Heart left ventricle (tissue), 16 donors: ENCODE measurements around the gene CARS2. TPM values are rescaled to one million over a fixed set of nuclear protein-coding genes. Genes with fewer than 3 reads are reported as not detected.
A peak's percentile ranks its signal among the peaks of the same experiment; 100 is the strongest.

Experiments
- ATAC-seq, 4 donors: fragments of 200-7000 bp; cut with Tn5 transposase; one replicate each; pipeline ENCODE4 v1.9.1; 2020 to 2022; ENCODE audit warnings: moderate library complexity in 4 of 4, mild to moderate bottlenecking in 3 of 4, moderate number of reproducible peaks in 1 of 4
- DNase-seq, 5 donors: peaks; one replicate each; pipeline ENCODE4 v3.0.0-alpha.2; 2020
- H3K27ac ChIP-seq, 12 donors: fragments of 200-600 bp; sonication (generic) in 4 of 12; one replicate each; pipeline versions ENCODE4 v1.5.0 to v1.8.0; 2016 to 2022; ENCODE audit warnings: mild to moderate bottlenecking in 2 of 12
- H3K27me3 ChIP-seq, 9 donors: fragments of 200-600 bp; sonication (generic) in 2 of 9; one replicate each; pipeline versions ENCODE4 v1.5.1 to v1.8.0; 2016 to 2022; ENCODE audit warnings: mild to moderate bottlenecking in 3 of 9
- H3K36me3 ChIP-seq, 9 donors: fragments of 200-600 bp; sonication (generic) in 2 of 9; one replicate each; pipeline versions ENCODE4 v1.5.0 to v1.8.0; 2018 to 2022; ENCODE audit warnings: mild to moderate bottlenecking in 2 of 9
- H3K4me1 ChIP-seq, 12 donors: fragments of 200-600 bp; sonication (generic) in 4 of 12; one replicate each; pipeline versions ENCODE4 v1.5.0 to v1.8.0; 2016 to 2022; ENCODE audit warnings: mild to moderate bottlenecking in 3 of 12
- H3K4me3 ChIP-seq, 12 donors: fragments of 200-600 bp; sonication (generic) in 4 of 12; one replicate each; pipeline versions ENCODE4 v1.5.0 to v1.8.0; 2017 to 2022; ENCODE audit warnings: mild to moderate bottlenecking in 9 of 12, moderate library complexity in 4 of 12
- H3K9me3 ChIP-seq, 12 donors: fragments of 200-600 bp; sonication (generic) in 4 of 12; one replicate each; pipeline versions ENCODE4 v1.5.0 to v1.8.0; 2016 to 2022; ENCODE audit warnings: mild to moderate bottlenecking in 1 of 12
- POLR2A ChIP-seq, 2 donors: fragments of 450-650 bp; IDR thresholded peaks; one replicate each; pipeline ENCODE4 v1.6.1; 2017; ENCODE audit warnings: antibody characterized with exemption in 2 of 2, mild to moderate bottlenecking in 2 of 2, moderate library complexity in 2 of 2
- WGBS, 4 donors: extraction: QIAGEN DNeasy Blood & Tissue Kit in 2 of 4; methylation state at CpG; one replicate each; pipeline versions ENCODE4 v1.1.5 to v1.1.7; 2013 to 2018; 5-methylcytosine and 5-hydroxymethylcytosine counted together
- intact Hi-C, 10 donors: fragments of 100-400 bp; cut with DNase I; formaldehyde crosslinking; loops; one replicate each; pipeline versions ENCODE4 v1.11.1 to v1.14.2; 2022
- polyA plus RNA-seq, 2 donors: library from polyadenylated mRNA; stranded (reverse); fragments of 200-250 nt; gene quantifications; one replicate each; pipeline ENCODE4 v1.2.3, GENCODE V29; 2013
- total RNA-seq, 9 donors: library from RNA; depleted of rRNA in 2 of 9; stranded (reverse); fragments of >200 nt in 2 of 9; fragmentation: NEBNext Ultra II Directional in 3 of 9; extraction: Animal tissue kit (Norgen Biotek cat#: 25700) in 3 of 9; gene quantifications; one replicate each; pipeline versions ENCODE4 v1.1.0 to v1.2.4, GENCODE V29; 2016 to 2023
- TF ChIP-seq, protein P1 (sequence below), 12 donors: fragments of 200-600 bp; sonication (generic) in 4 of 12; IDR thresholded peaks; one replicate each; pipeline versions ENCODE4 v1.5.0 to v1.8.0; 2018 to 2022; ENCODE audit warnings: antibody characterized with exemption in 12 of 12, mild to moderate bottlenecking in 5 of 12
- donor health status: ischemic (EF 13 %, LVEDD 7.1; RV severe dilation, severe dysfunction).
- donor health status: healthy with polysubstance abuse.
- donor health status: DM: no; HTN: yes; CAD: no.
- donor health status: DM: no; HTN: no; CAD: no.
- donor health status: ischemic (EF 25% LVEDD 6.9; RV normal size, moderate dysfunction).
- donor health status: ischemic (EF 25% LVEDD 5.7; RV mildly dilated, moderate dysfunction).
- donor health status: healthy.
- donor health status: DM: yes; HTN: yes; CAD: no.
- donor health status: ischemic (EF 35%, LVEDD 5.7; RV mildly dilated, moderate dysfunction).
- donor health status: nonischemic (EF 11% LVEDD 7.7; RV severe dilation, severe dysfunction).
- donor health status: DM: yes; HTN: yes; CAD: no.
- donor health status: PGD.
- donor health status: ischemic (EF 29% LVEDD 5.4; RV normal size, mild dysfunction).
- donor health status: nonischemic (EF 23%, LVEDD 6.1; RV moderate dilation, normal function).

The CARS2 gene
- total and polyA plus RNA-seq, 11 donors, result 35.4 to 78.5 (median 44.3) TPM

DNA sequence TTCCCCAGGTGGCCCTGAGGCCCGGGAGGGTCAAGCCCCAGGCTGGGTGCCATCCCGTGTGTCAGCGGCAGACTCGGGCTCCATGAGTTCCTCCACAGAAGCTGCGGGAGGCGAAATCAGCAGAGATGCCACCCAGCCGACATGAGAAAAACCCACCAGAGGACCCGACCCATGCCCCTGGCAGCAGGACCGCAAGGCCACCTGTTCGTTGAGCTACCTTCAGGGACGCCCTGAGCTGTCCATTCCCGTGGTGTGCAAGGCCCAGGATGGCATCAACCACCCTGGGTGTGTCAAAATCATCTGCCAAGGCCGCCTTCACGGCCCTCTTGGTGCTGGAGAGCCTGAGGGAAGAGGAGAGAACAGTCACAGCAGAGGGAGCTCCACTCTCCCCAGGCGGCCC lies 60.2 kb downstream of the CARS2 start:
- TF ChIP-seq POLR2A (IDR thresholded peaks at IDR 0.05), result no peak
- TF ChIP-seq, protein P1, sequence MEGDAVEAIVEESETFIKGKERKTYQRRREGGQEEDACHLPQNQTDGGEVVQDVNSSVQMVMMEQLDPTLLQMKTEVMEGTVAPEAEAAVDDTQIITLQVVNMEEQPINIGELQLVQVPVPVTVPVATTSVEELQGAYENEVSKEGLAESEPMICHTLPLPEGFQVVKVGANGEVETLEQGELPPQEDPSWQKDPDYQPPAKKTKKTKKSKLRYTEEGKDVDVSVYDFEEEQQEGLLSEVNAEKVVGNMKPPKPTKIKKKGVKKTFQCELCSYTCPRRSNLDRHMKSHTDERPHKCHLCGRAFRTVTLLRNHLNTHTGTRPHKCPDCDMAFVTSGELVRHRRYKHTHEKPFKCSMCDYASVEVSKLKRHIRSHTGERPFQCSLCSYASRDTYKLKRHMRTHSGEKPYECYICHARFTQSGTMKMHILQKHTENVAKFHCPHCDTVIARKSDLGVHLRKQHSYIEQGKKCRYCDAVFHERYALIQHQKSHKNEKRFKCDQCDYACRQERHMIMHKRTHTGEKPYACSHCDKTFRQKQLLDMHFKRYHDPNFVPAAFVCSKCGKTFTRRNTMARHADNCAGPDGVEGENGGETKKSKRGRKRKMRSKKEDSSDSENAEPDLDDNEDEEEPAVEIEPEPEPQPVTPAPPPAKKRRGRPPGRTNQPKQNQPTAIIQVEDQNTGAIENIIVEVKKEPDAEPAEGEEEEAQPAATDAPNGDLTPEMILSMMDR (IDR thresholded peaks at IDR 0.05), result no peak
- no peak for ATAC-seq
- intact Hi-C loops, result loop anchor here in 1 of 10 donors (2.0 kb wide), 1 partner anchor 53 kb away; no protein-coding TSS in a partner anchor
- Histone ChIP-seq H3K9me3 (no peaks in the 10 kb centered on the region), H3K27ac (peak overlapping the region in 1 of 12 donors; percentile 45), H3K27me3 (no peaks in the 10 kb centered on the region), H3K36me3 (peaks cover 0 to 75% (median 43%) of the 10 kb centered on the region in 9 donors), H3K4me1 (peaks cover 0 to 25% (median 11%) of the 10 kb centered on the region in 12 donors), H3K4me3 (no peak overlapping the region)
- DNase-seq, result no peak
- 87 to 97% (median 89%) methylated on average over 6 to 15 of the region's 15 CpGs for WGBS, 4 donors

DNA sequence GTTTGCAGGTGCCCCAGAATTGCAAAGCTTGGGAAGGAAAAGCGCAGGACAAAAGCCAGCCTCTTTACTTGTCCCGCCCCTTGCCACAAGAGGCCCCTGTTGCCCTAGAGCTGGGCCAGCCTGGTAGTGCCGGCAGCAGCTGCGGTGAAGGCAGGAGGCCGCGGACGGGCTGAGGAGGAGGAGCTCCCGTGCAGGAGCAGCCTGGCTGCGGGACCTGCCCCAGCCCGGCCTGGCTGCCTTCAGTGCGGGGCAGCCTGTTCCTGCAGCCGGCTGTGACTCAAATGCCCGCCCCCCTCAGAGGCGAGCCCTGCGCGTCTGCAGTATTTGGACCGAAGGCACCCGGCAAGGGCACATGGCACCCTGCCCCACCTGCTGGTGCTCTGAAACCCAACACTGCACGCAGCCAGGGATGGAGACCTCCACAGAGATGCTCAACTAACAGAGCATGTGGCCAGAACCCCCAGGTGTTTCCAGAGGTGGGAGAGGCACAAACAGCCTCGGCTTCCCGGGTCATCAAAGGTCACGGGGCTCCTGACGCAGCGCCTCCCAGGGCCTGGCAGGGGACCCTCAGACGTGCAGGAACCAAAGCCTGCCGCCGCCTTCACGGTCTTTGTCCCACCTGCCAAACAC lies 60.9 kb downstream of the CARS2 start:
- Histone ChIP-seq H3K36me3 (peaks cover 0 to 75% (median 46%) of the 10 kb centered on the region in 9 donors), H3K4me3 (no peak overlapping the region), H3K27ac (peak overlapping the region in 1 of 12 donors; percentile 51), H3K27me3 (no peaks in the 10 kb centered on the region), H3K9me3 (no peaks in the 10 kb centered on the region), H3K4me1 (peaks cover 0 to 33% (median 15%) of the 10 kb centered on the region in 12 donors)
- DNase-seq (peak; percentile 59 to 81 (median 70)), ATAC-seq (peak; percentile 35 to 77 (median 66))
- intact Hi-C loops, result loop anchor here in 1 of 10 donors (2.0 kb wide), 1 partner anchor 52 kb away; no protein-coding TSS in a partner anchor
- WGBS, 4 donors, result 30 to 50% (median 44%) methylated on average over 11 to 28 of the region's 28 CpGs
- TF ChIP-seq, protein P1 (IDR thresholded peaks at IDR 0.05), result peak in 8 of 12 donors; percentile 6 to 48 (median 24)
- no peak for TF ChIP-seq POLR2A (IDR thresholded peaks at IDR 0.05)

DNA sequence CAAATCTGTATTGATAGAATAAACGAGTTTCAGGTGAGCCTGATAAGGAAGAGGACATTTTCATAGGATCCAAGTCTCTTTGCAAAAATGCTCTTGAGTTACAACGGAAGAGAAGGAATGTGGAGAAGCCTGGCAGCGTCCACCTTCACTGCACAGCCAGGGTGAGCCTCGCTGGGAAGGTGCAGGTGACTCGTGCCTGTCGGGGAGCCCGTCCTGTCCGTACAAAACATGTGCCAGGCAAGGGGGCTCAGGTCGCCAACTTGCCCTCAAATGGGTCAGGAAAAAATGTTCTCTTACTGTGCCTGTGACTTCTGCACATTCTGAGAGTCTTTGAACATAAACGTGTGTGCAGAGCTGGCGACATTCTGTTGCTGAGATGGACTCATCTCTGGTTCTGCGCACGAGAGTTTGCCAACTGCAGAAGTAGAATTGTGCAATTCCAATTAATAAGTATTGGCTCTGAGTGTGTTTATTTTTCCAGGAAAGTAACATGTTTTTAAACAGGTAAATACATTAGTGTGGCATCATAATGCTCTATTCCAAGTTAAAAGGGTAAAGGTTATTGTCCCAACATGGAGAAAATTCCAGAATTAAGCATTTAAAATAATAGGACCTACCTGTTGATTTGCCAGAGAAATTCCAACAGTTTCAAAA lies 62.0 kb downstream of the CARS2 start:
- H3K27me3 ChIP-seq, result no peaks in the 10 kb centered on the region
- intact Hi-C loops, result loop anchor here in 1 of 10 donors (2.0 kb wide), 1 partner anchor 51 kb away; no protein-coding TSS in a partner anchor
- peak overlapping the region in 1 of 12 donors; percentile 51 for H3K27ac ChIP-seq
- ATAC-seq (no peak), DNase-seq (no peak)
- 73 to 88% (median 84%) methylated on average over 13 of the region's 13 CpGs for WGBS, 4 donors
- H3K4me1 ChIP-seq, result peaks cover 0 to 33% (median 15%) of the 10 kb centered on the region in 12 donors
- no peak overlapping the region for H3K4me3 ChIP-seq
- H3K9me3 ChIP-seq, result no peaks in the 10 kb centered on the region
- no peak for TF ChIP-seq POLR2A (IDR thresholded peaks at IDR 0.05)
- TF ChIP-seq, protein P1 (IDR thresholded peaks at IDR 0.05), result no peak
- peaks cover 0 to 76% (median 51%) of the 10 kb centered on the region in 9 donors for H3K36me3 ChIP-seq

DNA sequence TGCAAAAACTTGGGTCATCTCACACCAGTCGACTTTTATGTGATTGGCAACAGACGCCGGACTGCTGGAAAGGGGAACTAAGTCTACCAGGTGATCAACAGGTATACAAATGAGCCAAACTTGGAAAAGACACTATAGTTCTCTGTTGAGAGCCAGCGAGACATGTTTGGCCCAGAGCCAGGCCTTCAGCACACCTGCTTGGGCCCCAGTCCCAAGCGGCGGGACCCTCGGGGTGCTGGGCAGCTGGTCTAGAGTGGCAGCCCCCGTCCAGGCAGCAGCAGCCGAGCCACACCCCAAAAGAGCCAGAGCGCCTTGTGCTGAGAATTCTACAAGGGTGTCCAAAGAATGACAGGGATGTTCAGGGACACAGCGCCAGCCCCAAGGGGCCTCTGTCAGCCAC lies 62.6 kb downstream of the CARS2 start:
- 71 to 89% (median 87%) methylated on average over 9 to 11 of the region's 11 CpGs for WGBS, 4 donors
- TF ChIP-seq, protein P1 (IDR thresholded peaks at IDR 0.05), result no peak
- no peak for TF ChIP-seq POLR2A (IDR thresholded peaks at IDR 0.05)
- Histone ChIP-seq H3K27me3 (no peaks in the 10 kb centered on the region), H3K9me3 (no peaks in the 10 kb centered on the region), H3K36me3 (peaks cover 0 to 81% (median 57%) of the 10 kb centered on the region in 9 donors), H3K27ac (no peak overlapping the region), H3K4me3 (no peak overlapping the region), H3K4me1 (peaks cover 0 to 33% (median 15%) of the 10 kb centered on the region in 12 donors)
- intact Hi-C loops, result no loop called here
- ATAC-seq (no peak), DNase-seq (peak in 1 of 5 donors; percentile 45)
